Stimulated activated CD4-positive, alpha-beta T cell treated with anti-CD3 and anti-CD28 coated beads, Interleukin-12 subunit alpha, Interleukin-12 subunit beta, amount 100 ng/mL, for 24 hours (primary cell): Measurements from ENCODE around the gene POU2F3.

ENCODE experiments used
- DNase-seq, 2 experiments: peaks; one replicate each; pipeline ENCODE4 v3.0.0-alpha.2; 2020; ENCODE audit warnings: low read depth in 2 of 2

Gene POU2F3

DNA sequence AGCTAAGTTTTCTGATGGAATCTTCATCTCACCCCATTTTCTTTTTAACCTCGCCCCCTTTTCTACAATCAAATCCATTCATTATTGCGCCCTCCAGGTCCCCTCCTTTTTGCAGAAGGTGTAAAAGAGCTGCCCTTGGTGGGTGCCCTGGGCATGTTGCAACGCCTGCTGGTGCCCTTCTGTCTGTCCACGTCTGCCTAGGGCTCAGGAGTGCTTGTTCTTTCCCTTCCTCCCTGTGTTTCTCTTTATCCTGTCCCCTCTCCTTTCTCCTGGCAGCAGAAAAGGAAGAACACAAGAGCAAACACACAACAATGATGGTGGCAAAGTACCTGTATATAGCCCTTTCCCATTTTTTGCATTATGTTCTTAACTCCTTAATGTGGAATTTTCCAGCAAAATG, 79.0 kb downstream of the POU2F3 start:
- DNase-seq: no peak

DNA sequence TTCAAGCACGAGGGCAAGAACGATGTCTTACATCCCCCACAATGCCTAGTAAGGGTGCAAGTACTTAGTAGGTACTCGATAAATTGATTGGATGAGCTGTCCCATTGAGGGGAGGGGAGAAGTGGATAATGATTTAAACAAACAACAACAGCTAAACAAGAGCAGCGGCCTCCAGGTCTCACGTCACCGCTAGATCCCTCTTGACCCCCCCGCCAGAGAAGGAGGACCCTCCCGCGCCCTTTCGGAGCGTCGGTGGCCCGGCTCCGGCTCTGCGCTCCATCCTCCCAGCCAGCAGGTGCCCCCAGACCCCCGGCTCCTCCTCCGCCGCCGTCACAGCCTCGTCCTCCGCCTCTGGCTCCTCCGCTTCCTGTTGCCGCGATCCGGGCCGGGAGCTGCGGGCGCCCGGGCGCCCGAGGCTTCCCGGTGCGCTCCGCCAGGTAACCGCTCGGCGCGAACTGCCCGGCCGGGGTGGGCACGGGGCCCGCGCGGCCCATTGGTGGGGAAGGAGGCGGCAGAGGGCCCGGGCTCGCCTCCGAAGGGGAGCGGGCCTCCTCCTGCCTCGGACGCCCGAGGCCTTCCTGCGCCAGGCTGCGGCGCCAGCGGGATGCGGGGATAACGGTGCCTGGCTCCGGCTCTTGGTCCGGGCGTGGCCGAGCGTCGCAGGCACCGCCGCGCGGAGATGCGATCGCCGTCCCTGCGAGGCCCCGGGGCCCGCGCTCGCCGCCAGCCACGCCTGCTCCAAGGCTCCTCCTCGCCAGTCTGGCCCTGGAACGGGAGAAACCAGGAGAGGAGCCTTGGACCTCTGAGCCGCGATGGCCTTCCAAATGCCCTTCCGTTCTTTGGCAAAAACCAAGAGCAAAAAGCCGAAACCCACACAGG, 85.2 kb downstream of the POU2F3 start, which contains the start of gene TLCD5:
TLCD5 (plus strand) TSS at position 368 of the 879 bp plus-strand sequence. CDS start 2,143 bp downstream, outside the sequence.
- peak in 1 of 2 experiments; percentile 47 for DNase-seq

DNA sequence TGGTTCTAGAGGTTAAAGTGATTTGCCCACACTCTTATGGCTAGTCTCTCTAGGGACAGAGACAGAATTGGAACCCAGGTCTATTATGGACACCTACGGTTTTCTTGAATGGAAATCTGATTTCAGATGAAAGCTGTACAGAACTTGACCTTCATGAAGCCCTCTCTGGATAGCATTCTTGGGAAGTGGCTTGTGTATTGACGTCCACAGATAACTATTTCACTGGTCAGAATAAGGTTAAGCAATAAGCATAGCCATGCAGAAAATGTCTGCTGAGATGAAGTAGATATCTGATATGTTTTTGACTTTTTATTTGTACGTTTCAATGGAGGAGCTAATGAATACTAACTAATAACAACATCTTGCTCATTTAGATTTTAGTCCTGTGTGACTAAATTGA, 86.3 kb downstream of the POU2F3 start:
- DNase-seq: no peak

DNA sequence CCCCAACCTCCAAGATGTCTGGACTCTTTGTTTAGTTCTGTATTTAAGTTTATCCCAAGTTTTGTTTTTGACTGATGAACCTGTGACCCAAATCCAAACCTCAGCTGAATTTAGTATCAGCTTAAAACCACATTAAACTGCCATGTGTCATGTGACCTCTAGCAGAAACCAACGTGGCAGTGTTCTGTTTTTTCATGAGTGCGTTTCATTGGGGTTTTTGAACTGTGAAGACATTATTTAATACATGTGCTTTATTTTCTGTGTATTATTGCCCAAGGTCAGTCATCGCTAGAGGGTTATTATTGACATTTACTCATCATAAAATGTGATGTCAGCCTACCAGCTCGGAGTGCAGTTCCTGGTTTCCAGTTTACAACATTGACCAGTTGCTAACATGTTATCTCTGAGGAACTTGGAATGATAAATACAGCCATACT, 86.9 kb downstream of the POU2F3 start:
- no peak for DNase-seq

DNA sequence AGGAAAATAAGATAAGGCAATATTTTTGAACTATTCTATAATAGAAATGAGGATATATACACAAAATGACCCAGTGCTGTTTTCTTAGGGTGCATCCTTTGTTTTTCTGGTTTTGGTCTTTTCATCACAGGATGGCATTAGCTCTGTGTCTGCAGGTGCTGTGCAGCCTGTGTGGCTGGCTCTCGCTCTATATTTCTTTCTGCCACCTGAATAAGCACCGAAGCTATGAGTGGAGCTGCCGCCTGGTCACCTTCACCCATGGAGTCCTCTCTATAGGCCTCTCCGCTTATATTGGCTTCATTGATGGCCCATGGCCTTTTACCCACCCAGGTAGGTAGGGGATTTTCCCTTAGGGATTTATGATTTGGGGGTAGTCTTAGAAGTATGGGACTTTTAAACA, 87.4 kb downstream of the POU2F3 start:
- DNase-seq: no peak

DNA sequence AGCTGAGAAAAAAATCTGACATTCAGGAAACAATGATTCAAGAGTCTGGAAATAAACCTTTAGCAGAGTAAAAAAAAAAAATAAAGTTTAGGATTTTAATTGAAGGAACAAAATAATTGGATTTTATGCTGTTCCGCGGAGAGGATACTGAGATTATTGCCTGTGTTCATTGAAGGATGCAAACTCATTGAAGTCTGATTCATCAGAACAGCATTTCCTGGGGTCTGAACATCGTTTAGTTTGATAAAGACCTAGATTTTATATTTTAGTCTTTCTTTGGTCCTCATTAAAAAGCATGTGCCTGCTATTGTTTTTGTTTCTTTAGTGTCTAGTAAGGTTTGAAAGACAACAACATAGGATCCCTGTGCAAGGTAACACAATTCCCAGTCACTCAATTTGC, 89.6 kb downstream of the POU2F3 start:
- no peak for DNase-seq

DNA sequence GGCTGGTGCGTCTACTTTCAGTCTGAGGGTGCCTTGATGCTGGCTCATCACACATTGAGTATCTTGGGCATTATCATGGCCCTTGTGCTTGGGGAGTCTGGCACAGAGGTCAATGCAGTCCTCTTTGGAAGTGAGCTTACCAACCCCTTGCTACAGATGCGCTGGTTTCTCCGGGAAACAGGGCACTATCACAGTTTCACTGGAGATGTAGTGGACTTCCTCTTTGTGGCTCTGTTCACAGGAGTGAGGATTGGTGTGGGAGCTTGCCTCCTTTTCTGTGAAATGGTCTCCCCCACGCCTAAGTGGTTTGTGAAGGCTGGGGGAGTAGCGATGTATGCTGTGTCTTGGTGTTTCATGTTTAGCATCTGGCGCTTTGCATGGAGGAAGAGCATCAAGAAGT, 90.1 kb downstream of the POU2F3 start:
- no peak for DNase-seq

DNA sequence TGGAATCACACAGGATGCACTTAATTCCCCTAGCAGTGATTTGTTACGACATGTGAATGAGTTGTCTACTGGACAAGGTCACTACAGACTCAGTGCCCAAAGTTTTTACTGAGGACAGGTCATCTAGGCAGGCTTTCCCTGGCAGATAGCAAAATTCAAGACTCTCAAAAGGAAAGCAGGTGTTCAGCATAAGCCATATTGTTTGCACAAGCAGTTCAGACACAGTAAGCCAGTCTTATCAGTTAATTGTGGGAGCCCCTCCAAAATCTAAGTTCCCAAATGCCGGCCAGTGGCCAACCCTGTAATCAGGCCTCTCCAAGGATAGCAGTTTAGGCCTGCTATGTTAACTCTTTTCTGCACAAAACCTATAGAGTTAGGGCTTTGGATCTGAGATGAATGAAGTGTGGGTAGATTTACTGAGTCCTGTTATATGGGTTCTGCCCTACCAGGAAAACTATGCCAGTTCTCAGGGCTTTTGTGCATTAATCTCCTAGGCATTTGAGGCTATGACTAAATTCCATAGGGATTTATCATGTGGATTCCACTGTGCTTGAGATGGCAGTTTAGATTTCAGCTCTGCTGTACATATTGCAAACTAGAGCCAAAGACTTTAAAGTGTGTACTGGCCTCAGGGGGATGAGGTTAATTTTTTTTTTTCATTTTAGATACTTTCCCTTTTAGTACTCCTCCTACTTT, 91.5 kb downstream of the POU2F3 start:
- no peak for DNase-seq

DNA sequence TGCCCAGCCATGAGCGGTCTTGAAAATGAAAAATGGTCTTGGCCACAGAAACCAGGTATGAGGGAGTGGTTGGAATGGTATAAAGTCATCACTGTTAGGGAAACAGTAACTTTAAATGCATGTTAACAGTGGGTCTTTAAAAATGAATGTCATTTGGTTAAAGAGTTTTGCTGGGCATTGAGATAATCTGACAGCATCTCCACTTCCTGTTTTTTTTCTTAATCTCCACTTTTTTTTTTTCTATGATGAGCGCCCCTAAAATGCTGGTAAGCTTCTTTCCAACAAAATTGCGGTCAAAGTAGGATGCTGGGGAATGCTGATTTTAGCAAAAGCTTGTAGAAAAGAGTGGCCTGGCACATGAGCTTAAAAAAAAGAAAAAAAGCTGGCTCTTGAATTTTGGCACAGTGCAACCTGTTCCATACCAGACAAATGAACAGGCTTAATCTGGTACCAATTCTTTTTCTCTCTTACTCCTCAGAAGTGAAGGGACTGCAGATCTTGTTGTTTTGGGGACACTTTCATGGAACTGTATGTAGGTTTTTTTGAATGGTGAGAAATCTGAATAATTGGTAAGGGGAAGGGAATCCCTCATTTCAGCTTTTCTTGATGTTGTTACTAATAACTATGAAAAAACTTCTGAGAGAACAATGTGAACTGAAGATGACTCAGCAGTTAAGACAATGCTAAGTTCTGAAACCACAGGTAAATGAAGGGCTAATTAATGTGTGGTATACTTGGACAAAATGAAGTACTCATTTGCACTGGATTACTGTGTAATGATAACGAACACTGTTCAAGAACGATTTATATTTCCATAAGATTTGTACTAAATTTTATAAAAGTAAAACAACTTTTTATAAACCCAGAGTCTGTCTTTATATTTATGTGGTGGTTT, 93.1 kb downstream of the POU2F3 start:
- DNase-seq: no peak

DNA sequence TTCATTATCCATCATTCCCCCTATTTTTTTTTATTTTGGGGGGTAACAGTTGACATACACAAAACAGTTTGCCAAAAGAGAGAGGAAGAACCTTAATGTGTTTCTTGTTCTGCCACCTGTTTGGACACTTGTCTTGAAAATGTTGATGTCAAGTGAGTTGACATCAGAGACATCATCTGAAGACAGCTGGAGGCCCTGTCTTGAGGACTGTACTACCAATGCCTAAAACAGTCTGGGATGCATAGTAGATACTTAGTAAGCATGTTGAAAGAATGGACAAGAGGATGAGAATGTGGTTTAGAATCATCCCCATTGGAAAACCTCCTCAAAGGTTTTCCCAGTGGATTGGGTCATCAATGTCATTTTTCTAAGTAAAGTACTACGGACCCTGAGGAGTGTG, 93.9 kb downstream of the POU2F3 start:
- DNase-seq: no peak

DNA sequence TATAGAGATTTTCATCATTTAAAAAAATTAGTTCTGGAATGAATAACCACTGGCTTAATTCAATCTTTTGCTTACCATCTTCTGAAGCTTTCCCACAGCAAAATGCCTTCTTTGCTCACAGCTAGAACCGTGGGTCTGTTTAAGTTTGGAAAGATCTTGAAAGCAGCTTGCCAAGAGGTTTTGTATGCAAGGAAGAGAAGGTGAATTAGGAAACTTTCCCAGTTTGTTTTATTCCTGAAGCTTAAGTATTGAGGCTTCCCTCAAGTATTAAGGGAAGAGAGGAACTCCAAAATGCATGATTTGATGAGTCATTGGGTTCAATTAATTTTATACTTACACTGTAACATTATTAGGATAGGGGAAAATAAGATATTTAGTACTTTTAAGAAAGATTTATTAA, 94.4 kb downstream of the POU2F3 start:
- no peak for DNase-seq

DNA sequence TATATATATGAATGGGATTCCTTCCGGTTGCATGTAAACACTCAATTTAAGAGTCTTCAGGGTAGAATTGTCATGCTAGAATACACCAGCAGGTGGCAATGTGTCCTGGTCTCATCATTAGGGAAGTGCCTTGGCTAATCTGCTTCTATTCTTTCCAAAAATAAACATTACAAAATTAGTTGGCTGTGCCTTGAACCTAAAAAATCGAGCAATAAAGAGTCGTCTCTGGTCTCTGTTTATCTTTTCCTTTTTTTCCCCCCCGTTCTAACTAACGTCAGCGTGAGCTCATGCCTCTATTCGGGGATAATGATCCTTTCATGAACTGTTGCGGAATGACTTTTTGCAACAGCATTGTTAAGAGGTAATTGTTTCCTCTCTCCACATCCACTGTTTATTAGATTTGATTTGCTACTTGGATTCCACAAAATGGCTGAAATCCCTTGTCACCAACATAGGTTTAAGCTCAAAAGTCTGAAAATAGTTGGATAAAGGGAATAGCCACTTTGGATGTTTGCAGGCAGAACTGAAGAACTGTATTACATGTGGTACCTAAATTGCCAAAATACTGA, 95.0 kb downstream of the POU2F3 start:
- DNase-seq: peak in 1 of 2 experiments; percentile 43

DNA sequence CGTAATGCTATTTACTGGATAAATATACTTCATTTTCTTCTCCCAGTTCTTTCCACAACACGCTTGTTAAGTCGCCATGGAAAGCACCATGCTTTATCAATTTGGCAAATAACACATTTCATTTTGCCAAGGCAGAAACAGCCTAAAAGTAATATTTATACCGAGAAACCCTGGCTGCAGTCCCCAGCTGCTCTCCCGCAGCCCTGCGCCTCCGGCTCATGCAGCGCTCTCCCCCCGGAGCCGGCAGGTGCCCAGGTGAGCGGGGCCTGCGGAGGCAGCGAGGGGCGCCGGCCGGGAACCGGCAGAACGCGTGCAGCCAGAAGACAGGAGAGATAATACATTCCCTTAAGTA, 95.6 kb downstream of the POU2F3 start:
- DNase-seq: no peak

DNA sequence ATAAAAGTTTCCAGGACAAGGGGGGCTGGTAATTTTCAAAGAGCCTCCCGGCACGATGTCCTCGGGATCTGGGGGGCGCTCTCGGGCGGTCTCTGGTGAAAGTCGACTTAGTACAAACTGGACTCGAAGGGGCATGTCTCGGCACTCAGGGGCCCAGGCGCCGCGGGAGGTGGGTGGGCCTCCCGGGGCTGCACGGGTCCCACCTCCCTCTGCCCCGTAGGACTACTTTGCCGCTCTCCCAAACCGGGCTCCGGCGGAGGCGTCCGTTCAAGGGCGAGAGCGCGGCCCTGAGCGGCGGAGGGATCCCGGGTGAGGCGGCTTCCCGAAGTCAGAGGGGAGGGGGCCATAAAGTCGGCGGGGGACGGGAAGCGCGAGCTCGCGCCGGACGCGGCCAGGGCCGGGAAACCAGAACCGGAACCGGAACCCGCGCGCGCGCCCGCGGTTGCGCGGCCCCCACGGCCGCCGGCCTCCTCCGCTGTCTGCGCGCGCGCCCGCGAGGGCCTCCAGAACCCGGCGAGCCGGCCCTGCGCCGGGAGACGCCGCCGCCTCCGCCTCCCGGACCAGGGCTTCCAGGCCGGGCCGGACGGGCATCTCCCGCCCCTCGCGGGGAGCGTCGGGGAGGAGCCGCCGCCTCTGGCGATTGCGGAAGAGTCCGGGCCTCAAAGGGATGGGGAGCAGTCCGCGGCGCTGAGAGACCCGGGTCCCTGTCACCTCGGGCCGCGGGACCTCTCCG, 96.1 kb downstream of the POU2F3 start, which contains the start of gene ARHGEF12:
ARHGEF12 (plus strand) TSS at position 506 of the 733 bp plus-strand sequence. CDS start 831 bp downstream, outside the sequence.
- DNase-seq: peak; percentile 75 to 79

DNA sequence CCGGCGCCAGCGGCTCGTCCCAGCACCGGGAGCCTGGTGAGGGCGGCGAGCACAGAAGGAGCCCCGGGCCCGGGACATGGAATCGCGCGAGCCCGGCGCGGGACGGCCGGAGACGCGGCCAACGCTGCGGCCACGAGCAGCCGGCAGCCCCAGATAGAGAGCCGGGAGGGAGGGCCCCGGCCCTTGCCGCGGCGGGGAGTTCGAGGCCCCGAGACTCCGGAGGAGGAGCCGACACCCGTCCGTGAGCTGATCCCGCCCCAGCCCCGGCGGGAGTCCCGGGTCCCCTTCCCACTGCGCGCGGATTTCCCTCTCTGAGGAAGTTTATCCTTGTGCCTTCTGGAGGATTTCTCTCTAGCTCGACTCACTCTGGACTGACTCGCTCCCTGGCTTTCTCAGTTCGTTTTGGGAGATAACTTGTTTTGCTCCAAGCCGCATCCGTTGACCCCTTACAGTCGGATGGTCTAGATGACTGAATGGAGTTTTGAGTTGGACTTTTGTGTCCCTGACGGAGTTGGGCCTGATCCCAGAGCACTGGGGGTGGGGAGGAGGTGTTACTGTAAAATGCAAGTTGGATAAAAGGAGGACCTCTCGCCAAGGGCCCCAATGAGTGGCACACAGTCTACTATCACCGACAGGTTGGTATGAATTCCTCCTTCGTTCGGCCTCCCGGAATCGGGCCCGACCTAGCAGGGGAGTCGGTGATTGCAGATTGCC, 96.9 kb downstream of the POU2F3 start:
- DNase-seq: peak; percentile 20 to 32

DNA sequence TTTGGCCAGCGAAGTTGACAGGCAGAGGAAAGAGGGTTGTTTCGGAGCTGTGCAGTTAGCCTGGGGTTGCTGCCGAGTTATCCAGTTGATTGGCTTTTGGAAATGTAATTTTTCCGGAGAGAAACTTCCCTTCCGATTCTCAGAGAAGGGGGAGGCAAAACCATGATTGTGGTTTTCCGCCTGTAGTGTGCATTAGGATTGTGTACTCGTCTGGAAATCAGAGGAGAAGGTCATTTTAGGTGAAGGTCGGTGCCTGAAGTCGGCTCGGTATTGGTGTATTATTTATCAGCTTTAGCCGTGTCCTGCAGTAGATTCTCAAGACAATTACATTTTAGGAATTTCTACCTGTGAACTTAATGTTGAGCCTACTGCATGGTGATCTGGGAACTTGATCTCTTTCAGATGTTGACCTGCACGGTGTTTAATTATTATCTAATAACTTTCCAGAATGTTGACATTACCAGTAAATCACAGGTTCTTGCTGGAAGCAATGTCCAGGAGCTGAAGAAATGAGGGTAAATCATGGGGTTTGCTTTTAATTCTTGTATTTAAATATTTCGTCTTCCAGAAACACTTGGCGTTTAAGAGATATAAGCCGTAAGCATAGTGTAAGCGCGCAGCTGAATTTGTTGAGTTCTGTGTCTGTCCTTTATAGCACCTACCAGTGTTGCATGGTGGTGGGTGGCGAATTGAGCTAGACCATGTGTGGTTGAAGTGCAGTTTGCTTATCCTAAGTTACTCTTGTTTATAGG, 97.6 kb downstream of the POU2F3 start:
- DNase-seq: no peak

DNA sequence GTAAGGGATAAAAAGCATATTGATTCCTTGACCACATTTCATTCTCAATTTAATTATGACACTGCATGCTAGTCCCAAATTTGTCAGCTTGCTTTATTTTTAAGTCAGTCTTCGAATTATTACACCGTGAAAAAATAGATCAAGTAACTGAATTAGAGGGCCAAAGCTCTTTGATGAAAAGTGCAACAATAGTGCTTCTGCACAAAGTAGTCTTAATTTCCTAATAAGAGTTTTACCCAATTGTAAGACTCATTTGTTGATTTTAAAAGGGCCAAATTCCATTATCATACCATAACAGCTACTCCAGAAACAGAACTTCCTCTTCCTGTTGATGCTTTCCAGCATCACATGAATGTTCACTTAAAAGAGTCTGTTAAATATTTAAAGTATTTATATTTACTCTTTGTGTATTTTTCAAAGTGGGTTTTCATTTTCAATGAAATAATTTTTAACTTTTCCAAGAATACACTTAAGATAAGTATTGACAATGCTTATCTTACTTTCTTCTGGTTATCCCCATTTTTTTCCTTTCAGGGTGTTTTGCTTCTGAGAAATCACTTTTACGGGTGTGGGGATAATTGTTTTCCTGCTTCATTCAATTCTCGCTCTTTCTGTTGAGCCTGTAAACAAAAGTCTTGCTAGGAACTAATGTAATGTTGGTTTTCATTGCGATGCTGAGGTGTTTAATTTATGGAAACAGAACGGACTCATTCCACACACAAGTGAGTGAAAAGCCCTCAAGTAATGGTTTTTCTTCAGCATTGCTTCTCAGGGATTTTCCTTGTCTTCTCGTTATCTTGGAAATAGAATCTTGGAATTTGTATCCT, 98.4 kb downstream of the POU2F3 start:
- no peak for DNase-seq

DNA sequence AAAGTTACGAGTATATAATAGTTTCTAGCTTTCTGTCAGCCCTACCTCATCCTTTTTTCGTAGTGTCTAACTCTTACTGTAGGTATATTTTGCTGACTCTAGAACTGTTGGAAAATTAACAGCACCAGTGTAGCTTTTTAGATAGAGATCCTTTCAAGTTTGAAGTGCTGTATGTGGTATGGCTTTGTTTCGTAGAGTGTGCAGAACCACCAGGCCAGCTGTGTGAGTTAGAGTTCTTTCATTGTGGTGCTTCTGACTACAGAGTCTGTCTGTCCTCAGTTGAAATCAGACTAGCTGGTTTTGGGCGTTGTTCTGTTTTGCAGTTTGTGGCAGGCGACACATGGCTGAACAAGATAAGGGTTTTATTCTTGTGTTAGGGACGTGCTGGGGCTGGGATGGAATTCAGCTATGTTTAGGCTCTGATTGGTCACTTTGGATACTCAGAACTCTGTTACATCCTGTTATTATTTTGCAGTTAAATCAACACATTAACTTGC, 99.5 kb downstream of the POU2F3 start:
- no peak for DNase-seq
